Liver (tissue), 9 donors: ENCODE measurements around the gene KRT36. TPM values are rescaled to one million over a fixed set of nuclear protein-coding genes. Genes with fewer than 3 reads are reported as not detected.

ENCODE experiments used
- DNase-seq: peaks from one replicate; pipeline ENCODE4 v3.0.0-alpha.2; 2017; ENCODE audit warnings: low spot score
- H3K27ac ChIP-seq, 2 donors: one replicate each; pipeline ENCODE4 v1.7.0; 2013; ENCODE audit warnings: inconsistent platforms in 2 of 2, low read length in 2 of 2, control low read depth in 1 of 2, low read depth in 1 of 2, mild to moderate bottlenecking in 1 of 2
- H3K27me3 ChIP-seq, 4 donors: one replicate each; pipeline versions ENCODE4 v1.6.1 to v1.7.0; 2013; ENCODE audit warnings: low read length in 3 of 4, inconsistent platforms in 1 of 4, mild to moderate bottlenecking in 1 of 4, moderate library complexity in 1 of 4; ENCODE audit not compliant: control insufficient read depth in 4 of 4, insufficient read depth in 4 of 4
- H3K36me3 ChIP-seq, 4 donors: one replicate each; pipeline versions ENCODE4 v1.6.1 to v1.7.0; 2013; ENCODE audit warnings: low read length in 3 of 4, mild to moderate bottlenecking in 3 of 4, low read depth in 1 of 4, moderate library complexity in 1 of 4; ENCODE audit not compliant: control insufficient read depth in 4 of 4, insufficient read depth in 3 of 4
- H3K4me1 ChIP-seq, 4 donors: one replicate each; pipeline versions ENCODE4 v1.6.1 to v1.7.0; 2013; ENCODE audit warnings: low read length in 3 of 4, mild to moderate bottlenecking in 3 of 4, moderate library complexity in 1 of 4; ENCODE audit not compliant: control insufficient read depth in 4 of 4, insufficient read depth in 4 of 4
- H3K4me3 ChIP-seq, 3 donors: one replicate each; pipeline versions ENCODE4 v1.6.1 to v1.7.0; 2013; ENCODE audit warnings: low read length in 3 of 3, control low read depth in 1 of 3, low read depth in 1 of 3, mild to moderate bottlenecking in 1 of 3
- H3K9ac ChIP-seq, 2 donors: one replicate each; pipeline ENCODE4 v1.7.0; 2013; ENCODE audit warnings: low read length in 2 of 2, mild to moderate bottlenecking in 2 of 2, moderate library complexity in 2 of 2, control low read depth in 1 of 2, low read depth in 1 of 2
- H3K9me3 ChIP-seq, 4 donors: one replicate each; pipeline versions ENCODE4 v1.6.1 to v1.7.0; 2013; ENCODE audit warnings: low read length in 3 of 4; ENCODE audit not compliant: control insufficient read depth in 4 of 4
- ATF3 ChIP-seq: IDR thresholded peaks from 2 replicates; pipeline ENCODE4 v1.6.1; 2016; ENCODE audit warnings: antibody characterized with exemption
- CTCF ChIP-seq: fragments of 150-350 bp; IDR thresholded peaks from 2 replicates; pipeline ENCODE4 v1.5.1; 2017; ENCODE audit warnings: improper control_type of control experiment, low read depth, low read length; ENCODE audit not compliant: missing input control
- EGR1 ChIP-seq, 2 donors: IDR thresholded peaks; 2 replicates each; pipeline ENCODE4 v1.6.1; 2016 to 2018; ENCODE audit warnings: antibody characterized with exemption in 2 of 2, low read depth in 2 of 2
- FOXA1 ChIP-seq: IDR thresholded peaks from 2 replicates; pipeline ENCODE4 v1.6.1; 2016; ENCODE audit warnings: antibody characterized with exemption
- FOXA2 ChIP-seq: IDR thresholded peaks from 2 replicates; pipeline ENCODE4 v1.6.1; 2016; ENCODE audit warnings: antibody characterized with exemption
- GABPA ChIP-seq, 2 donors: IDR thresholded peaks in 1 of 2; conservative IDR thresholded peaks in 1 of 2; 2 replicates each; pipeline ENCODE4 v1.6.1; 2016; ENCODE audit warnings: antibody characterized with exemption in 2 of 2, mild to moderate bottlenecking in 1 of 2, moderate library complexity in 1 of 2
- HNF4A ChIP-seq, 2 donors: conservative IDR thresholded peaks; 2 replicates each; pipeline ENCODE4 v1.6.1; 2016; ENCODE audit warnings: antibody characterized with exemption in 2 of 2, mild to moderate bottlenecking in 2 of 2
- HNF4G ChIP-seq: IDR thresholded peaks from 2 replicates; pipeline ENCODE4 v1.6.1; 2016; ENCODE audit warnings: antibody characterized with exemption
- JUND ChIP-seq, 2 donors: IDR thresholded peaks; 2 replicates each; pipeline ENCODE4 v1.6.1; 2016; ENCODE audit warnings: antibody characterized with exemption in 2 of 2
- NR2F2 ChIP-seq: IDR thresholded peaks from 2 replicates; pipeline ENCODE4 v1.6.1; 2016; ENCODE audit warnings: antibody characterized with exemption
- REST ChIP-seq: IDR thresholded peaks from 2 replicates; pipeline ENCODE4 v1.6.1; 2016; ENCODE audit warnings: antibody characterized with exemption, mild to moderate bottlenecking
- RXRA ChIP-seq, 2 donors: IDR thresholded peaks; 2 replicates each; pipeline ENCODE4 v1.6.1; 2017 to 2018; ENCODE audit warnings: antibody characterized with exemption in 2 of 2, mild to moderate bottlenecking in 1 of 2
- SP1 ChIP-seq: IDR thresholded peaks from 2 replicates; pipeline ENCODE4 v1.6.1; 2018; ENCODE audit warnings: antibody characterized with exemption, mild to moderate bottlenecking
- TAF1 ChIP-seq: conservative IDR thresholded peaks from 2 replicates; pipeline ENCODE4 v1.6.1; 2016; ENCODE audit warnings: antibody characterized with exemption, mild to moderate bottlenecking
- YY1 ChIP-seq: IDR thresholded peaks from 2 replicates; pipeline ENCODE4 v1.6.1; 2016; ENCODE audit warnings: antibody characterized with exemption, mild to moderate bottlenecking
- WGBS: extraction: QIAGEN DNeasy Blood & Tissue Kit; methylation state at CpG from one replicate; pipeline ENCODE4 v1.1.7; 2013; 5-methylcytosine and 5-hydroxymethylcytosine counted together
- polyA plus RNA-seq, 2 donors: library from polyadenylated mRNA; stranded (reverse) in 1 of 2; unstranded in 1 of 2; fragments of 200-250 nt in 1 of 2; fragments of >200 nt in 1 of 2; fragmentation: Nextera tagmentation in 1 of 2; extraction: Ambion mirVana in 1 of 2; gene quantifications; one replicate each; pipeline versions ENCODE4 v1.2.1 to v1.2.3, GENCODE V29; 2013 to 2015
- total RNA-seq, 2 donors: library from RNA; depleted of rRNA; stranded (reverse); fragments of >200 nt; gene quantifications; one replicate each; pipeline ENCODE4 v1.2.3, GENCODE V29; 2014
- donor health status: healthy.
- donor health status: healthy.
- donor health status: healthy.
- donor health status: healthy.
- donor health status: healthy.

Gene KRT36
- total and polyA plus RNA-seq, 4 donors, result 0.05 TPM; not detected in 3

- Histone ChIP-seq H3K27me3 (peaks cover 0 to 5% (median 2%) of the 10 kb centered on the region in 4 donors), H3K9me3 (no peaks in the 10 kb centered on the region), H3K36me3 (no peaks in the 10 kb centered on the region), H3K9ac (no peak overlapping the region), H3K27ac (no peak overlapping the region), H3K4me3 (no peak overlapping the region), H3K4me1 (peaks cover 0 to 10% (median 4%) of the 10 kb centered on the region in 4 donors)
- no peak for TF ChIP-seq FOXA1
- 82% methylated on average over 19 of the region's 19 CpGs for WGBS
- DNase-seq, result no peak
Measured at GRCh38 chr17:41523787-41524186, 34.1 kb upstream of the KRT36 start.

- peaks cover 0 to 3% (median 1%) of the 10 kb centered on the region in 4 donors for H3K27me3 ChIP-seq
- no peak overlapping the region for H3K9ac ChIP-seq
- no peaks in the 10 kb centered on the region for H3K9me3 ChIP-seq
- DNase-seq, result no peak
- peaks cover 0 to 9% (median 4%) of the 10 kb centered on the region in 4 donors for H3K4me1 ChIP-seq
- no peaks in the 10 kb centered on the region for H3K36me3 ChIP-seq
- 61% methylated on average over 4 of the region's 4 CpGs for WGBS
- no peak overlapping the region for H3K27ac ChIP-seq
- H3K4me3 ChIP-seq, result no peak overlapping the region
- no peak for TF ChIP-seq HNF4A (conservative IDR thresholded peaks at IDR 0.05)
- no peak for TF ChIP-seq REST
- TF ChIP-seq YY1, result no peak
- TF ChIP-seq RXRA (IDR thresholded peaks at IDR 0.05), result no peak
- no peak for TF ChIP-seq NR2F2
- TF ChIP-seq JUND (IDR thresholded peaks at IDR 0.05), result no peak
- TF ChIP-seq TAF1, result no peak
- TF ChIP-seq FOXA1, result no peak
- TF ChIP-seq HNF4G, result no peak
- no peak for TF ChIP-seq GABPA (IDR thresholded peaks at IDR 0.05 in 1 of 2, conservative IDR thresholded peaks at IDR 0.05 in 1 of 2)
- no peak for TF ChIP-seq ATF3
Measured at GRCh38 chr17:41523225-41523593, 33.5 kb upstream of the KRT36 start.

- no peaks in the 10 kb centered on the region for H3K27me3 ChIP-seq
- no peak for TF ChIP-seq HNF4G
- TF ChIP-seq TAF1, result no peak
- TF ChIP-seq RXRA (IDR thresholded peaks at IDR 0.05), result no peak
- TF ChIP-seq GABPA (IDR thresholded peaks at IDR 0.05 in 1 of 2, conservative IDR thresholded peaks at IDR 0.05 in 1 of 2), result no peak
- TF ChIP-seq EGR1 (IDR thresholded peaks at IDR 0.05; ENCODE audit: low read depth in 2 of 2), result no peak
- TF ChIP-seq SP1, result no peak
- no peak for TF ChIP-seq HNF4A (conservative IDR thresholded peaks at IDR 0.05)
- TF ChIP-seq REST, result no peak
- TF ChIP-seq CTCF, result no peak
- no peak for TF ChIP-seq FOXA2
- no peak for TF ChIP-seq FOXA1
- TF ChIP-seq ATF3, result no peak
- H3K4me3 ChIP-seq, result no peak overlapping the region
- peaks cover 0 to 3% (median 0%) of the 10 kb centered on the region in 4 donors for H3K4me1 ChIP-seq
- DNase-seq, result no peak
- H3K36me3 ChIP-seq, result no peaks in the 10 kb centered on the region
- 85% methylated on average over 12 of the region's 12 CpGs for WGBS
- no peaks in the 10 kb centered on the region for H3K9me3 ChIP-seq
- no peak overlapping the region for H3K27ac ChIP-seq
- no peak overlapping the region for H3K9ac ChIP-seq
Measured at GRCh38 chr17:41522301-41523224, 32.9 kb upstream of the KRT36 start.
